Muscle of back (tissue), 11 donors: Measurements from ENCODE around the gene DACT3. TPM values are rescaled to one million over a fixed set of nuclear protein-coding genes. Genes with fewer than 3 reads are reported as not detected.

Experiments used
- DNase-seq, 3 donors: peaks; one replicate each; pipeline versions ENCODE4 v3.0.0 to v3.0.0-alpha.2; 2013
- polyA plus RNA-seq, 10 donors: library from polyadenylated mRNA; unstranded; fragments of 120-200 nt; gene quantifications; one replicate each; pipeline ENCODE4 v1.2.1, GENCODE V29; 2013; ENCODE audit not compliant: insufficient read length in 10 of 10

Gene DACT3
- polyA plus RNA-seq, 10 donors: 11.1 to 22.7 (median 14.4) TPM

- DNase-seq: no peak
These were observed 45.0 kb downstream of the DACT3 start for GRCh38 chr19:46615966-46616365.

DNA sequence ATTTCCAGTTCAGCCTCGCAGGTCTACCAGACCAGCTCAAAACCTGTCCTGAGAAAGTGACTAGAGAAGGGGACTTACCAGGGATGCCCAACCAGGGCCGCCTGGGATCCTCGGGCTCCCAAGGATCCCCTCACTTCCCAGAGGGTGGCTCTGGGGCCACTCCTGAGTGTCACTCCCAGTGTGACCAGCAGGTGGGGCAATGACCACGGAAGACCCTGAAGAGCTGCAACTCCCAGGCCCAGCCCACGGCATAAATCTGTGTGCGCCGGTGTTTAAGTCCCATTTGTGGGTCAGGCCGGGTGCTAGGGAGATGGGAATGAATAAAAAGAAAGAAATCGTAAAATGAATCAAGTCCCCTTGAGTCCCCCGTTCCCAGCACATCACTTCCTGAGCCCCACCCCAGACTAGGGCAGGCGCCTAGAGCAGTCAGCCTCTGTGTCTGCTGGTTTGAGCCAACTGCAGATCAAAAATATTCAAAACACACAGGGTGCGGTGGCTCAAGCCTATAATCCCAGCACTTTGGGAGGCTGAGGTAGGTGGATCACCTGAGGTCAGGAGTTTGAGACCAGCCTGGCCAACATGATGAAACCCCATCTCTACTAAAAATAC, 46.8 kb downstream of the DACT3 start:
- DNase-seq: peak; percentile 73 to 90 (median 86)

DNA sequence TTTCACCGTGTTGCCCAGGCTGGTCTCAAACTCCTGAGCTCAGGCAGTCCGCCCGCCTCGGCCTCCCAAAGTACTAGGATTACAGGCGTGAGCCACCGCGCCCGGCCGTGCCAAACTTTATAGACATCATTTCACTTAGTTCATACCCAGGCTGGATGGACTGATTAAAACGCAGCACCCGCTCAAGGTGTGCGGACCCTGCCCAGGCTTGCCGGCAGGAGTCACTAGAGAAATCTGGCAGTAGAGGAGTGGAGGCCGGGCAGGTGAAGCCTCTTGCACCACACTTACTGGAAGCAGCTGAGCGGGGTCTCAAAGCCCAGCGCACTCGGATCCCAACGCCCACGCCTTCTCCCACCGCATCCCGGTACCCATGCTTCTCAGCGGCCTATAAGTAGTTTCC, 47.5 kb downstream of the DACT3 start:
- DNase-seq: no peak

- DNase-seq: no peak
These were observed 49.2 kb downstream of the DACT3 start for GRCh38 chr19:46611776-46612175.

DNA sequence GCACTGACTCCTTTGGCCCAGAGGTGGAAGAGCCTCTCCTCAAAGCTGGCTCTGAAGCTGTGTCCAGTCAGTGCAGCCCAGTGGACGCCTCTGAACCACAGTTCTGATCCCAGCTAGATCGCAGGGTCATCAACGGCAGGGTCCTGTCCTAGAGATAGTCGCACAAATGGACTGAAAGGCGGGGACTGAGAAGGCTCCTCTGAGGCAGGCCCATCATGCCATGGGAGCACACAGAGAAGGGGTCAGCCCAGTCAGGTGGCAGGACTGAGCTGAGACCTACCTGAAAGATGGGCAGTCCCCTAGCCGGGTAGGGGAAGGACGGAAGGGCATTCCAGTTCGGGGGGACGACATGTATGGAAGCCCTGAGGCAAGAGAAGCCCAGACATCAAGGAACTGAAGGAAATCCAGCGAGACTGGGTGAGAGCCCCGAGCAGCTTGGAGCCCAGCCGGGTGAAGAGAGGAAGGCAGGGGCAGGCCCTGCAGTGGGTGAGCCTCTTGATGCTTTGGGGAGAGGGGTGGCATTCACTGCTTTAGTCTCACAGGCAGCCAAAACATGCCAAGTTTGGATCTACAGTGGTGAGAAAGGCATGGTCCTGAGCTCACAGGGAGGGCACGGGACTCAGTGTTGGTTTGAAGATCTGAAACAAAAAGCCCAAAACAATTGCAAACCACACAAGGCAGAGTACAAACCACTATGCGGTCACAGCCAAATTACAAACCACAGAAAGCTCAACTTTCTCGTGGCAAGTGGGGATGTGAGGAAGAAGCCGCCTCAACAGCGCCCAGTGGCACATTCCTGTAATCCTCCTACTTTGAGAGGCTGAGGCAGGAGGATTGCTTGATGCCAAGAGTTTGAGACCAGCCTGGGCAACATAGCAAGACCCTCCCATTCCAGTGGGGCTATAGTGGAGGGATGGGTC, 49.9 kb downstream of the DACT3 start:
- no peak for DNase-seq

- no peak for DNase-seq
These were observed 50.6 kb downstream of the DACT3 start for GRCh38 chr19:46610413-46610775.

DNA sequence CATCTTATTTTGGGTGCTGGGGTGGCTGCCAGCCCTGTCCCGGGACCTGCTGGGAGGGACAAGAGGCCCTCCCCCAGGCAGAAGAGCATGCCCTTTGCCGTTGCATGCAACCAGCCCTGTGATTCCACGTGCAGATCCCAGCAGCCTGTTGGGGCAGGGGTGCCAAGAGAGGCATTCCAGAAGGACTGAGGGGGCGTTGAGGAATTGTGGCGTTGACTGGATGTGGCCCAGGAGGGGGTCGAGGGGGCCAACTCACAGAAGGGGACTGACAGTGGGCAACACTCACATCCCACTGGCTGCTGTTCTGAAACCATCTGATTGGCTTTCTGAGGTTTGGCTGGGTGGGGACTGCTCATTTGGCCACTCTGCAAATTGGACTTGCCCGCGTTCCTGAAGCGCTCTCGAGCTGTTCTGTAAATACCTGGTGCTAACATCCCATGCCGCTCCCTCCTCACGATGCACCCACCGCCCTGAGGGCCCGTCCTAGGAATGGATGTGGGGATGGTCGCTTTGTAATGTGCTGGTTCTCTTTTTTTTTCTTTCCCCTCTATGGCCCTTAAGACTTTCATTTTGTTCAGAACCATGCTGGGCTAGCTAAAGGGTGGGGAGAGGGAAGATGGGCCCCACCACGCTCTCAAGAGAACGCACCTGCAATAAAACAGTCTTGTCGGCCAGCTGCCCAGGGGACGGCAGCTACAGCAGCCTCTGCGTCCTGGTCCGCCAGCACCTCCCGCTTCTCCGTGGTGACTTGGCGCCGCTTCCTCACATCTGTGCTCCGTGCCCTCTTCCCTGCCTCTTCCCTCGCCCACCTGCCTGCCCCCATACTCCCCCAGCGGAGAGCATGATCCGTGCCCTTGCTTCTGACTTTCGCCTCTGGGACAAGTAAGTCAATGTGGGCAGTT, 51.2 kb downstream of the DACT3 start:
- no peak for DNase-seq

DNA sequence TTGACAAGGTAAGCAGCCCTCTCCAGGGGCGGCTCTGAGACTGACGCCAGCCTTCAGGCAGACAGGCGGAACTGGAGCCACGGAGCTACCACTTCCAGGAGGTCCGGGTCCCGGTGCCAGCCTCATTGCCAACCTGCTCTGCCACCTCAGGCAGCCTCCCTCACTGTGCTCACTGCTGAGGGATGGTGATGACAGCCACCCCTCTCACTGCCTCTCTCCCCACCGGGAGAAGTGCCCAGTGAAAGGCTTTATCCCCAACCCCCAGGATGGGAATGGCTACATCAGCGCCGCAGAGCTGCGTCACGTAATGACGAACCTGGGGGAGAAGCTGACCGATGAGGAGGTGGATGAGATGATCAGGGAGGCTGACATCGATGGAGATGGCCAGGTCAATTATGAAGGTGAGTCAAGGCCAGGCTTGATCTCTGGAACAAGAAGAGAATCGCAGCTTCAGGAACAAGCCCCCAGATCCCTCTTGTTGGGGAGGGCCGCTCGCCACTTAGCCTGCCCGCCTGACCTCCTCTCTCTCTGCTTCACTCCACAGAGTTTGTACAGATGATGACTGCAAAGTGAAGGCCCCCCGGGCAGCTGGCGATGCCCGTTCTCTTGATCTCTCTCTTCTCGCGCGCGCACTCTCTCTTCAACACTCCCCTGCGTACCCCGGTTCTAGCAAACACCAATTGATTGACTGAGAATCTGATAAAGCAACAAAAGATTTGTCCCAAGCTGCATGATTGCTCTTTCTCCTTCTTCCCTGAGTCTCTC, 52.2 kb downstream of the DACT3 start:
- no peak for DNase-seq

GRCh38 chr19:46608178-46608577, 52.8 kb downstream of the DACT3 start:
- no peak for DNase-seq

GRCh38 chr19:46607448-46607841, 53.5 kb downstream of the DACT3 start:
- no peak for DNase-seq

- DNase-seq: no peak
These were observed 54.1 kb downstream of the DACT3 start for GRCh38 chr19:46606681-46607447.

GRCh38 chr19:46606019-46606418, 55.0 kb downstream of the DACT3 start:
- DNase-seq: no peak

GRCh38 chr19:46605356-46605821, 55.6 kb downstream of the DACT3 start:
- no peak for DNase-seq

DNA sequence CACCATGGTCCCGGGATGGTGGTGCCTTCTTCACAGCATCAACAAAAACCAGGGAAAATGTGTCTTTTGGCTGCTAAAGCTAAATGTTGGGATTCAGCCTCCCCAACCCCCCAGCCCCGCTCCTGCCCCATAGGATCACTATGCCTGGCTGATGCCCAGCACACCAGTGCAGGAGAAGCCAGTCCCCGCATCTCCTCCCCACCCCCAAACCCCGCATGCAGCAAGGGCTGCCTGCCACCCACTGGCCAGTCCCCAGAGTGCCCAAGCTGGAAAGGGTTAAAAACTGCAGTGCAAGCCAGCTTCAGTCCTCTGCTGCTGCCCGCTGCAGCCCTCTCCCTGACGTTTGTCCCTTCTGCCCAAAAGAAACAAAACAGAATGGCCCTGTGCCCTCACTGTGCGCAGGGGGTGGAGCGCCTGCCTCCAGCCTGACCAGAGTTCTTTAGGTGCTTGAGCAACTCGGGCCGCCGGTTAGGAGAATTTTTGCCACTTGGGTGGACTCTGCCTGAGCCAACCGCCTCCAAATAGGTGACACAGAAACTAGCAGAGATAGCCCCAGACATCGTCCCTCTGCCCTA, 56.1 kb downstream of the DACT3 start:
- no peak for DNase-seq

GRCh38 chr19:46603752-46604231, 57.2 kb downstream of the DACT3 start:
- DNase-seq: no peak

GRCh38 chr19:46603195-46603637, 57.8 kb downstream of the DACT3 start:
- DNase-seq: no peak

GRCh38 chr19:46602392-46603194, 58.4 kb downstream of the DACT3 start:
- DNase-seq: no peak

GRCh38 chr19:46601318-46602224, 59.4 kb downstream of the DACT3 start, which contains the start of gene CALM3:
TSS of gene CALM3 (plus strand) at chr19:46601330. CDS start at chr19:46601435, 105 bp downstream.
- no peak for DNase-seq
